Stimulated activated CD4-positive, alpha-beta T cell treated with anti-CD3 and anti-CD28 coated beads, Interleukin-1b, Interleukin-23, amount 100 ng/mL, for 24 hours (primary cell): ENCODE results near the gene ISOC2.
A peak's percentile ranks its signal among the peaks of the same experiment; 100 is the strongest.

Experiments
- DNase-seq, 4 experiments: peaks; one replicate each; pipeline ENCODE4 v3.0.0-alpha.2; 2020; ENCODE audit warnings: low read depth in 4 of 4, low spot score in 1 of 4

The ISOC2 gene

DNA sequence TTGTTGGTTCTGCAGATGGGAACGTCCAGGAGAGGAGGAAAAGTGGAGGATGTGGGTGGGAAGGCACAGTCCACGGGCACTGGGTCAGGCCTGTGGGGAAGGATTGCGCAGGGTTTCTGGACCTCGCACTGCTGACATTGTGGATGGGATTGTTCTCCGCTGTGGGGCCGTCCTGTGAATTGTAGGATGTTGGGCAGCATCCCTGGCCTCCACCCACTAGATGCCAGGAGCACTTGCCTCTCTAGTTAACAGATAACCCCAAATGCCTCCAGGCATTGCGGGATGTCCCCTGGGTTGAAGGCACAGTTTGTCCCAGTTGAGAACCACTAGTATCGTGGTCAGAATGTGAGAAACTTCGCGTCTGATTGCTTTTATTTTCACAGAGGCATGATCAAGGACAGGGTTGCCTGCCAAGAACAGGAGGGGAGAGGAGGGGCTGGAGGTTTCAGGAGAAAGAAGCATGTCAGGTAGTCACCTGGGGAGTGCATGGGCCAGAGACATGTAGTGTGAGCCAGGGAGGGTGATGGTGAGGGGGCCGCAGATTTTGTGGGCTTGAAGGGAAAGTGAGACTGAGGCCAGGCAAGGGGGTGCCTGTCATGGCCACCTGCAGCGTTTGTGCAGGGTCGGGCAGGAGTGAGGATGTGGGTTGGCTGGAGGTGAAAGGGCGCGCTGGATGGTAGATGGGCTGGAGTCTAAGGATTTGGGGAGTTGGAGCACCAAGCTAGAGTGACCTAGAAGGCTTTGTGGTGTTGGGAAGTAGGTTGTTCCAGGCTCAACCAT is 18.2 kb upstream of the ISOC2 start:
- DNase-seq: no peak

DNA sequence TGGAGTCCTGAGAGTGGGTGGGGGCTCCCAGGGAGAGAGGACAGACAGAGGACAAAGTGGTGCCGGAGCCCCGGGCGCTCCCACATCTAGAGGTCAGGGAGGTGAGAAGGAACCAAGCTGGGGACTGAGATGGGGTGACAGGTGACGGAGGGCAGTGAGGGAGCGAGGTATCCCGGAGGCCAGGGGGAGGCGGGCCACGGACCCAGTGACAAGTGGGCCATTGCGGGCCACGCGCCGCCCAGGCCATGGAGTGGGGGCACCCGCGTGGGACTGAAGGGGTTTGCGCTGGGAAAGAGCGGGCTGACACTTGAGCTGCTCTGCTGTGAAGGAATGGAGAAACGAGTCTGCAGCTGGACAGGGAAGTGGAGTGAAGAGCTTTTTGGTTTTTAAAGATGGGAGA is 17.6 kb upstream of the ISOC2 start:
- no peak for DNase-seq

DNA sequence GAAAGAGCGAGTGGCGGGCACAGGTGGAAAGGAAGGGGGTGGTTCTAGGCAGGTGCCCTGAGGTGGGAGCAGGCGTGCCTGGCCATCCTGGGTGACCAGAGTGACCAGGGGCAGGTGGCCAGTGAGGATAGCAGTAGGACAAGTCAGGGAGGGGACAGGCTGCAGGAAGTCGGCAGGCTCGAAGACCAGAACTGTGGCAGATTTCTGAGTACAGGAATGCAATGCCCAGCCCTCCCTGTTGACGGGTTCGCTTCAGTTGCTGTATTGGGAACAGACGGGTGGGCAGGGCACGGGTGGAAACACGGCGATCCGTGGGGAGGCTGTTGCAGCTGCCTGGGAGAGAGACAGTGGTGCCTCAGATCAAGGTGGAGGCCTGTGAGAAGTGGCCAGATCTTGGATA is 16.9 kb upstream of the ISOC2 start:
- no peak for DNase-seq

DNA sequence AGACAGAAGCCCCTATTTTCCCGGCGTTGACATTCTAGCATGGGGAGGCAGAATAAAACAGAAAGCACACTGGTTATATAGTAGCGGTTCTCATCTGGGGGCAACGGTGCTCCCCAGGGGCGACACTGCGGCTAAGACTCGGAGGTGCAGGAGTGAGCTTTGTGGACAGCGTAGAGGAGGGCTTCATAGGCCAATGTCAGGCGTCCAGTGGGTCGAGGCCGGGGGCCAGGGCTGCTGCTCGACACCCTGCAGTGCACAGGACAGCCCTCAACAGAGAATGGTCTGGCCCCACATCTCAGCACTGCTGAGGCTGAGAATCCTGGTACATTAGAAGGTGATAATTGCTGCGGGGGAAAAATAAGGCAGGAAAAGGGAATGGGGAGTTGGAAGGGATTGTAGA is 16.5 kb upstream of the ISOC2 start:
- no peak for DNase-seq

DNA sequence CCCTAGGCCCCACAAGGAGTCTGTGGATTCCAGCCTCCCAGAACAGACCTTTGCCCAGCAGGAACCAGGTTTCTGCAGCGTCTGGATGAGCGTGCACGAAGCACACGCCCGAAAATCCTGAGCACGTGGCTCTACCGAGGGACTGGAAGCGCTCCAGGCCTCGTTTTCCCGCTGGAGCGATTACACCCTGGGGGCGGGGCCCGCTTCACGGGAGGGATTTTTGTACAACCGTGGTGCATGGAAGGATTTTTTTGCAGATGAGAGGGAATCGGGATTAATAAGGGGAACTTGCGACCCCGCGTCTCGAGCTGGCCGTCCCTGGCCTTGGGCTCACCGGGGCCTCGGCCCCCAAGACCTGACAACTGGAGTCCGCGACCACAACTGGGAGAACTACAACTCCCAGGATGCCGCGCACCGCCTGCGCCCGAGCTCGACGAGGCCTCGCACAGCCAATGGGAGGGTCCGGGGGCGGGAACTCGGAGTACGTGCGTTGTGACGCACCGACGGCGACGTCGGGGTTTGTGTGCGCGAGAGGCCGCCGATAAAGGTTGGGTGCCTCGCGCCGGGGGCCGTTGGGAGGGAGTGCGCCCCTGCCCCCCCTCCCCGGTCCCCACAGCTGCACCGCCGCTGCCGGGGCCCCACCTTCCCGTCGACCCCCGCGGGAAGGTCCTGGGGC is 14.8 kb upstream of the ISOC2 start, which contains the start of gene ZNF628:
TSS of gene ZNF628 (plus strand) at position 518 of the 676 bp plus-strand sequence. CDS start 3,294 bp downstream, outside the sequence.
- DNase-seq: peak; percentile 94 to 99 (median 97)

DNA sequence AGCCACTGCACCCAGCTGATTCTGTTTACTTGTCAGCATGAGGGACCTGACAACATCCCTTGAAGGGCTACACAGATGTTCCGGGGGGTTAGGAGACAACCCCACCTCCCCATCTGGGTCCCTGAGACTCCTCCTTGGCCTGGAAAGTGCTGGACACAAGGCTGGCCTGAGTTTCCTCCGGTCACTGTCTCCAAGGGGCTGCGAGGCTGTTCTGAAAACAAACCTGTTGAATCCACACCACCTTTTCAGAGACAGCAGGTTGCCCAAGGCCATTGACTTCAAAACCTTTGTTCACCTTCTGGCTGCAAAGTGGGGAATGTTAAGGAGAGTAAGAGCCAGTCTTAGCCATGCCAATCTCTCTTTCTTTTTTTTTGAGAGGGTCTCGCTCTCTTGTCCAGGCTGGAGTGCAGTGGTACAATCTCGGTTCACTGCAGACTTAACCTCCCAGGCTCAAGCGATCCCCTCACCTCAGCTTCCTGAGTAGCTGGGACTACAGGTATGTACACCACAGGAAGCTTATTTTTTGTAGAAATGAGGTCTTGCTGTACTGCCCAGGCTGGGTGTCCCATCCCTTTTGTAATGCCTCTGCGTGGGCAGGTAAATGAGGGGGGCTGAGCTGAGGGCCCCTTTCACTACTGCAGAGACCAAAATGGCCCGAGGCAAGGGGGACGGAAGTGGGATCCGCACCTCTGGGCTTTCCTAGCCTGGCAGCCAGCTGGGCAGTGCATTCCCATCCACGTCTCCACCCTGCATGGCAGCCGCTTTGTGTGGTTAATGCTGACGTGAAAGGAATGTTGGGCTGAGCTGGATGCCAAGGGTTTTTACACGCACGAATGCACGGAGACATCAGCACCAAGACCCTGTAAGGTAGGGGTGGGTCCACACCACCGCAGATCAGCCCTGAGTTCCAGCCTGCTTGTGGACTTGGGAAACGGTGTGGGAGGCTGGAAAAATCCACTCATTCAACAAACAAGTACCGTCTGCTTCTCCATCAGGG is 13.1 kb upstream of the ISOC2 start:
- no peak for DNase-seq

DNA sequence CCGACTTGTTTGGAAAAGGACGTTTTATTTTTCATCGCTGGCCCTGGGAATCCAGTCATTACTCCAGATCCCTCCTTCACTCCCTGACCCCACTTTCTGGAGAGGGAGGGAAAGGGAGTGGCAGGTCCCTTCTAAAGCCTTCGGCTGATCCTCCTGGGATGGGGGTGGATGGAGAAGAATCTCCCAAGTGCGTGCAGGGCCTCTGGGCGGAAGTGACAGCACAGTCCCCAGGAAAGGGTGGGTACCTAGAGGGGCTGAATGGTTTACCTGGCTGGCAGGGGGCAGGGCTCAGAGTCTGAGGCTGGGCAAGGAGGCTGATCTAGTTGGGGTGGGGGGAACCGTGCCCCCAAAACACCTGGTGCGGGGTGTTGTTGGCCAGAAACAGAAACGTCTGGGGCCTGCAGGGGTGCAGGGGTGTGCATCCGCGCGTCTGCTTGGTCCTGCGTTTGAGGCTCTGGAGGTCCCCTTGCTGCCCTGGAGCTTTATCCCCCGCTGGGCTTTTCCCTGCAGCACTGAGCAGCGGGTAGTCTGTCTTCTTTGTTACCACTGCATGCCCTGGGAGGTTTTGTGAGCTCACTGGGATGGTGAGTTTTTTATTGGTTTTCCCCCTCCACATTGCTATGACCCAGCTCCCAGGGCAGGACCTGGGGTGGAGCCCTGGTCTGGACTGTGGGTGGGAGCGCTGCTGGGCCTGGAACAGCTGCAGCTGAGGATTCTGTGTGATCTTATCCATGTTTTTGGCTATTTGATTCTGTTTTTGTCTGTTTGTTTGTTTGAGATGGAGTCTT is 12.0 kb upstream of the ISOC2 start:
- DNase-seq: no peak

DNA sequence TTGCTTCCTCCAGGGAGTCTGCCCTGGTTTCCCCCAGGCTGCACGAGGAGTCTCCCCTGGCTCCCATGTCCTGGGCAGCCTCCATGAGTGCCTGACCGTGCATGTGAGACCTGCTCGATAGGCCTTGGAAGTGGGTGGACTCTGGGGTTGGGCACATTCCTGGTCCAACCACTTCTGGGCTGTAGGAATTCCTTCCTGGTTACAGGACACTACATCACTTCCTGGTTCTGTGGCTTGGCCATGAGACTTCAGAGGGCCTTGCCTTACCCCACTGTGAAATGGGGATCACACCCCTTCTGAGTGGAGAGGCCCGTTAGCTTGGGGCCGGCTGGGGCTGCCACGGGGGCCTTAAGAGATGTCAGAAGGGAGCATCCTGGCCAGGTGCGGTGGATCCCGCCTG is 11.0 kb upstream of the ISOC2 start:
- DNase-seq: no peak

DNA sequence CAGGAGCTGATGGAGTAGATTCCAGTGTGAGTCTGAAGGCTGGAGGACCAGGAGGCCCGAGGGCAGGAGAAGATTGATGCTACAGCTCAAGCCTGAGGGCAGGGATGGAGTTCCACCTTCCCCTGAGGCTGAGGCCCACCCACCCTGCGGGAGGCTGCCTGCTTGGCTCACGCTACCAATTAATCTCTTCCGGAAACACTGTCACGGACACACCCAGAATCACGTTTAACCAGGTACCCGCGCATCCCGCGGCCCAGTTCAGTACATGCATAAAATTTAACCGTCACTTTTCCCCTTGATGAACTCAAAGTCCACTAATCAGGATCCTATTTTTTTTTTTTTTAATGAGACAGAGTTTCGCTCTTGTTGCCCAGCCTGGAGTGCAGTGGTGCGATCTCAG is 9.8 kb upstream of the ISOC2 start:
- no peak for DNase-seq

DNA sequence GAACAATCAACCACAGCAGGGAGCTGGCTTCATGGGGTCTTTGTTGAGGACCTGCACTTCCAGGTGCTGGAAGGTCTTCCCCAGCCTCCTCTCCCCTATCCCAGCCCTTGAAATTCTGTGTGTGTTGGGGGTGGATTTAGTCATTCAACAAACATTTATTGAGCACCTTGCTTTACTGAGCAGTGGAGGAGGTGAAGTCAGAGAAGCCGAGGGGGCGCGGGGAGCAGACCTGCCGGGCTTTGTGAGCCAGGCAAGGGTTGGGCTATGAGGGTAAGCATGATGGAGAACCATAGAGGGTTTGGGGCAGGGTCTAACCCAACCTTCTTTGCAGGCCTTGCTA is 6.6 kb upstream of the ISOC2 start:
- no peak for DNase-seq

DNA sequence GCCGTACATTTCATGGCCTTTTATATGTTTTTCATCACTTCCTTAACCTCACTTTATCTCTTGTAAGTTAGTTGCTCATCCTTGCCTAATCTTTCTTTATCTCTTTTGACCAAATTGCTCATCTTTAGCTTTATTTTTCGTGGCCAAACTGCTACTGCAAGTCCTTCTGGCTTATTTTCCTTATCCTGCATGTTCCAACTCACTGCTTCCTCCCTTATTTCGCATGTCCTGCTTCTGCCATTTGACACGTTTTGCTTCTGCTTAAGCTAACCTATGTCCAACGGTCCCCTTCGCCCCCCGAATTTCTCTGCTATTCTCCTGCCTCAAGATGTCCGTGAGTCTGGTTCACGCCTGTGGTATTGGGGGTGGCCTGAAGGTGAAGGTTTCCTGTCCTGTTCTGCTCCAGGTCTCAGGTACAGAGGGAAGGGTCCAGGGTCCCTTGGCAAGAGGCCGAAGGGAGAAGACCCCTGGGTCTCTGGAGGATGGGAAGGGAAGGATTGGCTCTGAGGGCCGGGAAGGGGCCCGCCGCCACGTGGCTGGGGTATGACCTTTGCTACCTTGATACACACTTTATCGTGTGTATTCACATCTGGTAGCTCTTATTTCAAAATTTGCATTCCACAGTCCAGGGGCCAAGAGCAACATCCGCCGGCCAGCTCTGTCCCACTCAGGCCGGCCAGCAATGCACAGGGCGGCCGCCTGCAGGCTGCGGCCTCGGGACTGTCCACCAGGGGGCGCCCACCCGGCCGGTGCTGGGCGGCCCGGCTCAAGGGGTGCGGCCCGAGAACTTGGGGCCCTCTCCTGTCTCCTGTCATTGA is 6.0 kb upstream of the ISOC2 start:
- peak; percentile 59 to 67 (median 60) for DNase-seq

DNA sequence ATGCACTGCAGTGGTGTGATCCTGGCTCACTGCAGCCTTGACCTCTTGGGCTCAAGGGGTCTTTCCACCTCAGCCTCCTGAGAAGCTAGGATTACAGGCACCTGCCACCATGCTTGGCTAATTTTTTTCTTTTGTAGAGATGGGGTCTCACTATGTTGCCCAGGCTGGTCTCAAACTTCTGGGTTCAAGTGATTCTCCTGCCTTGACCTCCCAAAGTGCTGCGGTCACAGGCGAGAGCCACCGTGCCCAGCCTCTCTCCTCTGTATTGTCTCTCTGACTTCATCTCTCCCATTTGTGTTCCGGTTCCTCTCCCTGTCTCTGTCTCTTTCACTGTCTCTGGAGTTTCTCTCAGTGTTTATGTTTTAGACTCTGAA is 4.8 kb upstream of the ISOC2 start:
- no peak for DNase-seq

DNA sequence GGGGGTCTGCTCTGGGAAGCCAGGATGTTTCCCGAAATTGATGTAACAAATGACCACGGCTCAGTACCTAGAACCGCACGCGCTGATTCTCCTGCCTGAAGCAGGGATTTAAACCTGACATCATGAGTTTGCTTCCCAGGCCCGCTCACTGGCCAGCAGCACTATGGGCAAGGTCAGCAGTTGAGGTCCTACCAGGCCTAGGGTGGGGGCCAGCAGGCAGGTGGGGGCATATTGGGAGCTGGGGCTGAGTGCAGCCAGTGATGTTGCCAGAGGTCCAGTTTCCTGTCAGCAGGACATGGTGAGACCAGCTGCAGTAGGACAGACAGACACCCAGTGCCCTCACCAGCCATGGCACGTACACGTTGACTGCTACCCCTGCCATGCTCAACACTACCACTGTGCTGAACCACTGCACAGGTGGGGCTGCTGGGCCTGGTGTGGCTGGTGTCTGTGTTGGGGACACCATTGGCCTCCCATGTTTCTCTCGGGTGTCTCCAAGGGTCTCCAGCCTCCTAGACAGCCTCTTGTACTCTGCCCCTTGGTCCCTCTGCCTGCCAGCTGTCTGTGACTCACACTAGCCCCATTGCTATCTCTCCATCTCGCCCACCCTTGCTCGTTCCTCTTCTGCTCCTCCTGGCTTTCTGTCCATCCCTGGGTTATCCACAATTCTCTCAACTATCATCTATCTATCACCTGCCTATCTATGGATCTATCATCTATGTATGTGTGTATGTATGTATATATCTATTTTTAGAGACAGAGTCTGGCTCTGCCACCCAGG is 4.2 kb upstream of the ISOC2 start:
- no peak for DNase-seq

DNA sequence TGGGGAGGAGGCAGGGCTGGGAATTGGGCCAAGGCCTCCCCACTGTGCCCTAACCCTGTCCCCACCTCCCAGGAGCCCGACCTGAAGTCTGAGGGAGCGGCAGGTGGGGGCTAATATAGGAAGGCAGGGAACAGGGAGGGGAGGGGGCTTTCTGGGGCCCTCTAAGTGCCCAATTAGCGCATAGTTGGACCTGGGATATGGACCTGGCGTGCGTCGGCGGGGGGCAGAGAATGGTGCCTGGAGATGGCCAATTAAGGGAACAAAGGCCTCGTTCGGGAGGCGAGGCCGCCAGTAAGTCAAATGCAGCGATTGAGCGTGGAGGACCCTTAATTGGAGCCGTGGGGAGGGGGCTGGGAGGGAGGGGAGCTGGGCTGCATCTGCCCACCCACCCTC is 3.2 kb upstream of the ISOC2 start, which contains the start of gene C19orf85:
TSS of gene C19orf85 (minus strand) at position 90 of the 393 bp plus-strand sequence. CDS start 197 bp downstream, outside the sequence.
- DNase-seq: no peak

DNA sequence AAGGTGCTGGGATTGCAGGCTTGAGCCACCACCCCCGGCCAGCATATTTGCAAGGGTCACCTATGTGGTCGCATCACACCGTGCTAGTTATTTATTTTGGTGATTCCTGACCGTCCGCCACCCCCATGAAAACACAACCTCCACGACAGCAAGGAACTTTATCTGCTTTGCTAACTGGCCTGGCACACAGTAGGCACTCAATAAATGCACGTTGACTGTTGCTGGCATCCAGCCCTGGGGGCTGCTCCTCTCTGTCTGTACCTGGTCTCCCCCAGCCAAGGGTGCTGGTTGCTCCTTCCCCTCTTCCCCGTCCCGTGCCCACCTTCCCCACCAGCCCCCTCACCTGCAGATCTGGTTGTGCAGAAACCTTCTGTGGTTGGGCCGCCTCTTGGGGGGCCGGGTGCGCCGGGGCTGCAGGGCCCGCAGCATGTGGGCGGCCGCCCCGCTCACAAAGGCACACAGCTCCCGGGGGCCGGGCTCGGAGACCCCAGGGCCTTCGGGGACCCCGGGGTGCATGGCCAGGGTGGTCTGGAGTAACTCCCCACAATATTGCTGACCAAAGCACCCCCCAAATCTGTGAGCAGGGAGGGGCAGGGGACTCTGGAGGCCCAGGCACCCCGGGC is 2.7 kb upstream of the ISOC2 start:
- DNase-seq: no peak

DNA sequence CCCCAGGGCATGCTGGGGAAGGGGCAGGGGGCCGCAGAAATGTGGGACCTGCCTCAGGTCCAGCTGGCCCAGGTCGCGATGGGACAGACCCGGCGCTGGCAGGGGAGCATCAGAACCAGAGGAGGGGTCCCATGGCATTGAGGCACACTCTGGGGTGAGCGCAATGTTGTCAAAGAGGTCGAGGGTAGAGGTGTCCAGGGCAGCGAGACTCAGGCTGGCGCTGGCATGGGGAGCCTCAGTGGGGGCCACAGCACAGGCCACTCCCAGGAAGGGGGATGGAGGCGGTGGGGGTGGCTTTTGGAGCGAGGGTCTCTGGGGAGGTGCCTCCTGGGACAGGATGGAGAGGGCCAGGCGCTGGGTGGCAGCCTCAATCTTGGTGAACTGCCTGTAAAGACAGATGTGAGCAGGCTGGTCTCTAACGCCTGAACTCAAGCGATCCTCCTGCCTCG is 2.2 kb upstream of the ISOC2 start:
- no peak for DNase-seq

DNA sequence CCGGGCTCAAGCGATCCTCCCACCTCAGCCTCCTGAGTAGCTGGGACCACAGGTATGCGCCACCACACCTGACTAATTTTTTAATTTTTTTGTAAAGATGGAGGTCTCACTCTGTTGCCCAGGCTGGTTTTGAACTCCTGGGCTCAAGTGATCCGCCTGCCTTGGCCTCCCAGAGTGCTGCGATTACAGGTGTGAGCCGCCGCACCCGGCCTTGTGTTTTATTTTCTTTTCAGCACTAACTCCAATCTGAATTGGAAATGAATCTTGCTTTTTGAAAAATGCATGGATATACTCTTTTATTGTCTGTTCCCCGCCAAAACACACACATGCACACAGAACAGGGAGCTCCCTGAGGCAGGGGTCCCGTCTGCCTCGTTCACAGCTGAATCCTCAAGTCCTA is 1.3 kb upstream of the ISOC2 start:
- no peak for DNase-seq

DNA sequence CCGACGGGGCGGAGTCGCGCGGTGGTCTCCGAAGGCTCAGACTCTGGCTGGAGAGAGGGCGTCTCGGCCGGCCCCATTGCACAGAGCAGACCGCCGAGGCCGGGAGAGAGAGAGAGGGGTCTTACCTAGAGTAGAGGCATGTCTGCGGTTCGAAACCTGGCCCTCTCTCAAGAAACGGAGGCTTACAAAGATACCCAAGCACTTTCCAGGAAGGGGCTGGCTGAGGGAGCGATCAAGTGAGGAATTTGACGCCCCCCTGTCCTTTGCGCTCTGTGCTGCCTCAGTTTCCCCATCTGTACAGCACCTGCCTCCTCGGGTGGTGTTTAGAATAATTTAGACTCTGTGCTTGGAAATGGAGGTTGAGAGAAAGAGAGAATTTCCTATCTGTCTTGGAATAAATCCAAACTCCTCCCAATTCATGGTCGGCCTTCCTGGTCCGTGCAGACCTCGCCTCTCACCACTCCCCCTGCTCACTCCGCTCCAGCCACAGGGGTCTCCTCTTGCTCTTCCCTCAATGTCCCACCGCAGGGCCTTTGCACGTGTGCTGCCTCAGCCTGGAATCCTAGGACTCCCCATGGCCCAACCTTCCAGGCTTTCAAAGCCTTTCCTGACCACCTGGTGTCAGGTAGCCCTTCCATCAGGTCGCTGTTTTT is 658 bp upstream of the ISOC2 start:
- no peak for DNase-seq
